Nephron (organoid): ENCODE data around the gene AOC2.

ENCODE experiments used
- H3K27ac Mint-ChIP-seq, 3 experiments: 2 replicates each; pipeline ENCODE4 v1.8.0; 2020; ENCODE audit warnings: mixed read lengths in 3 of 3, mild to moderate bottlenecking in 2 of 3, moderate library complexity in 1 of 3
- H3K27me3 Mint-ChIP-seq: 2 replicates; pipeline ENCODE4 v1.8.0; 2021; ENCODE audit warnings: low read depth, mild to moderate bottlenecking, moderate library complexity, mixed read lengths
- H3K36me3 Mint-ChIP-seq: 2 replicates; pipeline ENCODE4 v1.8.0; 2020; ENCODE audit warnings: low read depth, mixed read lengths
- H3K4me1 Mint-ChIP-seq: 2 replicates; pipeline ENCODE4 v1.8.0; 2020; ENCODE audit warnings: mixed read lengths
- H3K4me3 Mint-ChIP-seq, 3 experiments: 2 replicates each; pipeline ENCODE4 v1.8.0; 2020; ENCODE audit warnings: mild to moderate bottlenecking in 3 of 3, mixed read lengths in 3 of 3, moderate library complexity in 2 of 3
- H3K9me3 Mint-ChIP-seq: 2 replicates; pipeline ENCODE4 v1.8.0; 2020; ENCODE audit warnings: mixed read lengths
- CTCF ChIP-seq, 3 experiments: fragments of 200-600 bp; sonication (generic); IDR thresholded peaks; one replicate each; pipeline ENCODE4 v1.5.0; 2021; ENCODE audit warnings: antibody characterized with exemption in 3 of 3; ENCODE audit not compliant: unreplicated experiment in 3 of 3

AOC2 gene

GRCh38 chr17:42821176-42821575 lies 23.2 kb upstream of the AOC2 start:
- H3K36me3 Mint-ChIP-seq = peaks cover 37% of the 10 kb centered on the region
- H3K27ac Mint-ChIP-seq = no peak overlapping the region

GRCh38 chr17:42827472-42827871 lies 16.9 kb upstream of the AOC2 start:
- H3K27ac Mint-ChIP-seq = no peak overlapping the region
- H3K9me3 Mint-ChIP-seq = no peaks in the 10 kb centered on the region
- no peak for TF ChIP-seq CTCF (IDR thresholded peaks at IDR 0.05; ENCODE audit: unreplicated experiment in 3 of 3)
- peaks cover 13% of the 10 kb centered on the region for H3K4me1 Mint-ChIP-seq
- peaks cover 5% of the 10 kb centered on the region for H3K27me3 Mint-ChIP-seq
- H3K4me3 Mint-ChIP-seq = no peak overlapping the region
- H3K36me3 Mint-ChIP-seq = no peaks in the 10 kb centered on the region

More at GRCh38 chr17:42821176-42821575, 23.2 kb upstream of the AOC2 start:
- Mint-ChIP-seq H3K4me1 (peaks cover 14% of the 10 kb centered on the region), H3K9me3 (no peaks in the 10 kb centered on the region), H3K4me3 (peak overlapping the region; percentile 45 to 80 (median 70)), H3K27me3 (peaks cover 5% of the 10 kb centered on the region)
- no peak for TF ChIP-seq CTCF (IDR thresholded peaks at IDR 0.05; ENCODE audit: unreplicated experiment in 3 of 3)

GRCh38 chr17:42830971-42831370 lies 13.4 kb upstream of the AOC2 start:
- Mint-ChIP-seq H3K4me1 (peaks cover 20% of the 10 kb centered on the region), H3K9me3 (no peaks in the 10 kb centered on the region), H3K27me3 (no peaks in the 10 kb centered on the region), H3K36me3 (peaks cover 10% of the 10 kb centered on the region), H3K4me3 (peak overlapping the region; percentile 37 to 67 (median 66)), H3K27ac (peak overlapping the region in 1 of 3 experiments; percentile 7)
- no peak for TF ChIP-seq CTCF (IDR thresholded peaks at IDR 0.05; ENCODE audit: unreplicated experiment in 3 of 3)

- H3K27me3 Mint-ChIP-seq = no peaks in the 10 kb centered on the region
- H3K9me3 Mint-ChIP-seq = no peaks in the 10 kb centered on the region
- H3K36me3 Mint-ChIP-seq = peaks cover 17% of the 10 kb centered on the region
- peak overlapping the region; percentile 89 to 98 (median 94) for H3K27ac Mint-ChIP-seq
- peak overlapping the region; percentile 94 to 97 (median 97) for H3K4me3 Mint-ChIP-seq
- H3K4me1 Mint-ChIP-seq = peaks cover 20% of the 10 kb centered on the region
- no peak for TF ChIP-seq CTCF (IDR thresholded peaks at IDR 0.05; ENCODE audit: unreplicated experiment in 3 of 3)
These were observed 12.0 kb upstream of the AOC2 start for GRCh38 chr17:42832213-42832933.

GRCh38 chr17:42832934-42833766 lies 11.2 kb upstream of the AOC2 start, which contains the start of gene PSME3:
Gene PSME3, plus strand, starts transcription at chr17:42833397. Its CDS starts 235 bp downstream, at chr17:42833632.
- Mint-ChIP-seq H3K36me3 (peaks cover 24% of the 10 kb centered on the region), H3K4me1 (peaks cover 20% of the 10 kb centered on the region), H3K27me3 (no peaks in the 10 kb centered on the region), H3K4me3 (peak within 1 kb of the TSS; percentile 94 to 97 (median 97)), H3K27ac (peak within 1 kb of the TSS; percentile 89 to 98 (median 94)), H3K9me3 (no peaks in the 10 kb centered on the region)
- TF ChIP-seq CTCF (IDR thresholded peaks at IDR 0.05; ENCODE audit: unreplicated experiment in 3 of 3) = no peak
